Kidney epithelial cell (primary cell): ENCODE measurements around the gene FAM107B. TPM values are rescaled to one million over a fixed set of nuclear protein-coding genes. Genes with fewer than 3 reads are reported as not detected.
"Not testable (repeated sequence)": the region's sequence is repeated elsewhere in the genome, so short reads cannot be mapped to it uniquely, and the experiment has no call there.

Source experiments
- DNase-seq: peaks from one replicate; pipeline ENCODE4 v3.0.0-alpha.2; 2010; ENCODE audit warnings: low read depth
- H3K27me3 ChIP-seq: 2 replicates; pipeline ENCODE4 v1.6.0; 2011; ENCODE audit warnings: low read length; ENCODE audit not compliant: control insufficient read depth, insufficient read depth
- H3K36me3 ChIP-seq: 2 replicates; pipeline ENCODE4 v1.5.1; 2011; ENCODE audit warnings: low read length; ENCODE audit not compliant: control insufficient read depth, insufficient read depth
- H3K4me3 ChIP-seq: 2 replicates; pipeline ENCODE4 v1.5.1; 2011; ENCODE audit warnings: low read depth, mild to moderate bottlenecking, control low read depth, low read length
- CTCF ChIP-seq: IDR thresholded peaks from 2 replicates; pipeline ENCODE4 v1.5.1; 2011; ENCODE audit warnings: mild to moderate bottlenecking, moderate library complexity, low read length, control low read depth, inconsistent platforms; ENCODE audit not compliant: insufficient read depth, poor library complexity, severe bottlenecking
- total RNA-seq: library from RNA; depleted of rRNA; stranded (reverse); fragments of >200 nt; gene quantifications from 2 replicates; pipeline ENCODE4 v1.2.3, GENCODE V29; 2015

The FAM107B gene
- total RNA-seq, 1 donor from 2014 or later = 33.5 TPM

- no peaks in the 10 kb centered on the region for H3K27me3 ChIP-seq
- no peaks in the 10 kb centered on the region for H3K36me3 ChIP-seq
- H3K4me3 ChIP-seq = no peak overlapping the region
- no peak for DNase-seq
- no peak for TF ChIP-seq CTCF
These were observed 182.1 kb downstream of the FAM107B start for GRCh38 chr10:14592566-14592965.

DNA sequence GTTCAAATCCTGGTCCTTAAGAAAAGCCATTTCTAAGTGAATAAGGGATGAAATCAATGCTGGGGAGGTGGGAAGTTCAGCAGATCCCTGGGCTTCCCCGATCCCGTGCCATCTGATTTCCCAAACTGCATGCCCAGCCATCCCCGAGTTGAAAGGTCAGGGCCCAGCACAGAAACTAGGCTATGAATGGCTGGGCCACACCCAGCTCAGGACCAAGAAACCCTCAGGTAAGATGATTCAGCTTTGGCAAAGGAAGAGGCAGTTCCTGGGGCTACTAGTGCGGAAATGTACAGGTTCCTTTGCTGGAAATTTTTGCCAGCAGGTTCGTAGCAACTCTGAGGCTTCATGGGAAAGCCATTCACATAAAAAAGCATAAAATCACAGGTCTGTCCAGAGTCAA lies 182.7 kb downstream of the FAM107B start:
- Histone ChIP-seq H3K4me3 (no peak overlapping the region), H3K36me3 (no peaks in the 10 kb centered on the region), H3K27me3 (no peaks in the 10 kb centered on the region)
- no peak for TF ChIP-seq CTCF
- DNase-seq = no peak

DNA sequence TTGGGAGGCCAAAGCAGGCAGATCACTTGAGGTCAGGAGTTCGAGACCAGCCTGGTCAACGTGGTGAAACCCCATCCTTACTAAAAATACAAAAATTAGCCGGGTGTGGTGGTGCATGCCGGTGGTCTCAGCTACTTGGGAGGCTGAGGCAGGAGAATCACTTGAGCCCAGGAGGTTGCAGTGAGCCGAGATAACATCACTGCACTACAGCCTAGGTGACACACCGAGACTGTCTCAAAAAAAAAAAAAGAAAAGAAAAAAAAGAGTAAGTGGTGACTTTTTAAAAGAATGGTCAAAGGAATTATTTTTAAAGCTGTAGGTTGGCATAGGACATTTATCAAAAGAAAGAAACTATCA lies 185.8 kb downstream of the FAM107B start:
- H3K36me3 ChIP-seq, DNase-seq, H3K27me3 ChIP-seq, H3K4me3 ChIP-seq: not testable (repeated sequence)

DNA sequence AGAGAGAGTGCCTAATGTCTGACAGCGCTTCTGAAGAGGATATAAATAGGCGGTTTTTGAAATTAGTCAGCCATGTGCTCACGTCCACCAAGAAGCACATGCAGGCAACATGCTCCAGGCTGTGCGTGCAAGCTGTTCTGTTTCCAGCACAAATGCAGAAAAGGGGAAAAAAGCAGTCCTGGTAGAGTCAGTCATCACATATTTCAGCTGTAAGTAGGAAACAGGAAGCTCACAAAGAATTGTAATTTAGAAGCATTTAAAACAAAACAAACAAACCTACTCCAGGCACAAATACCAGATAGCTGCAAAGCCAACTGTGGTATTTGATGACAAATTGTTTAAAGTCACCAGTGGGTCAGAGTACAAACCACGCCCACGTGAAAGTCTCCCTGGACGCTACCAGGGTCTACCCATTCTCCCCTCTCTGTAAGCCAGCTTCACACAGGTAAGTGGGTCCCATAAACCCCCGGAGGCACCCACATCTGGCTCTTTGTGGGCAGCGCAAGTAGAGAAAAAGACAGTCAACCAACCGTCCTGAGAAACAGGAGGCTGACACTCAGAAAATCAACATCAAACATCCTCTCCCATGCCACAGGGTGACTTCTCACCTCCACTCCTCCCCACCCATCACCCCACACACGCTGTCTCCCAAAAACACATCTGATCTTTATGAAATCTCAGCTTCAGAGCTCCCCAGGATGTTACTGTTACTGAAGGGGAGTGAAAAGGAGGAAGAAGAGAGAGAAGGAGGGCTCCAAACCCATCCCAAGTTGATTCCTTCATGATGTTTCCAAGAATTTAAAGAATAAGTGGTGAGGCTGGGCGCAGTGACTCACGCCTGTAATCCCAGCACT lies 186.4 kb downstream of the FAM107B start:
- DNase-seq = no peak
- no peaks in the 10 kb centered on the region for H3K27me3 ChIP-seq
- no peak for TF ChIP-seq CTCF
- no peaks in the 10 kb centered on the region for H3K36me3 ChIP-seq
- H3K4me3 ChIP-seq = no peak overlapping the region

DNA sequence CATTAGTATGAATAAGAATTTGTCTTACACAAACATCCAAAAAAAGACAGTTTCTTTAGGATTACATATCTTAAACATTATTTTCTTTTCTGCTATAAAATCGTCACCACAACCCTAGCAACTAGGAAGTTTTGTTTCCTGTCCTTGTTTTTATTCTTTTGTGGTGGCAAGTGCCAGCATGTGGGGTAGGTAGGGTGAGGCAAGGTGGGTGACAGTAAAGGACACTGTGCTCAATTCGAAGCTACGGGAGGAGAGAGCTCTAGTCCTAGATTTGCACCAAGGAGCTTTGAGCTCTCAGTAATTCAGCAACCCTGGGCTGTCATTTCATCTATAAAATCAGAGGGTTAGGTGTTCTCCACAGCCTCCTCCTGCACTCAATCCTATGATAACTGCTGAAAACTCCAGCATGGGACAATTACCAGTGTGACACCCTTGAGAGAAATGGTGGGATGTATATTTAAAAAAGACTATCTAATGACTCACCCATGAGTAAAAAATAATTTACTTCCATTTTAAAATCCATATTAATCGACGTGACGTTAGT lies 187.1 kb downstream of the FAM107B start:
- H3K36me3 ChIP-seq = no peaks in the 10 kb centered on the region
- TF ChIP-seq CTCF = no peak
- no peak overlapping the region for H3K4me3 ChIP-seq
- no peak for DNase-seq
- H3K27me3 ChIP-seq = no peaks in the 10 kb centered on the region

DNA sequence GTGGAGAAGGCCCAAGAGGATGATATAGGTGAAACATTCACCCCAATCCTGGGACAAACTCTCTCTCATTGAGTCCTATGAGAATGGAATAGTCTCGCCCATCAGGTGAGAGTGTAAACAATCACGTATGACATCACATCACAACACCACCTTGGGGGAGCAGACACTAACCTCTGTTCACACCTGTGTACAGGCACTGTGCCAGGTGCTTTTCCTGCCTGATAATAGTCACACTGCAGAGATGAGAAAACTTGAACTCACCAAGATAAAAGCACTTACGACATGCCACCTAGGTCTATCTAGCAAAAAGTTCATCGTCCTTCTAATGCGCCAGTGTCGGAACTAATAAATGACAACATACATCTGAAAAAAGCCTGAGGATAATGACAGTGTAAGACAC lies 187.8 kb downstream of the FAM107B start:
- no peak overlapping the region for H3K4me3 ChIP-seq
- no peak for DNase-seq
- TF ChIP-seq CTCF = no peak
- H3K27me3 ChIP-seq = no peaks in the 10 kb centered on the region
- H3K36me3 ChIP-seq = no peaks in the 10 kb centered on the region
